Measurements from ENCODE around the gene RET. TPM values are rescaled to one million over a fixed set of nuclear protein-coding genes. Genes with fewer than 3 reads are reported as not detected.
"Not testable (repeated sequence)": the region's sequence is repeated elsewhere in the genome, so short reads cannot be mapped to it uniquely, and the experiment has no call there.

RET gene
- total RNA-seq, 4 donors from 2014 or later, result 0.79 to 1.3 (median 0.96) TPM

- ATAC-seq (ENCODE audit: low FRiP score), result no peak
- no peak for DNase-seq (ENCODE audit: low spot score)
- TF ChIP-seq, protein P1, sequence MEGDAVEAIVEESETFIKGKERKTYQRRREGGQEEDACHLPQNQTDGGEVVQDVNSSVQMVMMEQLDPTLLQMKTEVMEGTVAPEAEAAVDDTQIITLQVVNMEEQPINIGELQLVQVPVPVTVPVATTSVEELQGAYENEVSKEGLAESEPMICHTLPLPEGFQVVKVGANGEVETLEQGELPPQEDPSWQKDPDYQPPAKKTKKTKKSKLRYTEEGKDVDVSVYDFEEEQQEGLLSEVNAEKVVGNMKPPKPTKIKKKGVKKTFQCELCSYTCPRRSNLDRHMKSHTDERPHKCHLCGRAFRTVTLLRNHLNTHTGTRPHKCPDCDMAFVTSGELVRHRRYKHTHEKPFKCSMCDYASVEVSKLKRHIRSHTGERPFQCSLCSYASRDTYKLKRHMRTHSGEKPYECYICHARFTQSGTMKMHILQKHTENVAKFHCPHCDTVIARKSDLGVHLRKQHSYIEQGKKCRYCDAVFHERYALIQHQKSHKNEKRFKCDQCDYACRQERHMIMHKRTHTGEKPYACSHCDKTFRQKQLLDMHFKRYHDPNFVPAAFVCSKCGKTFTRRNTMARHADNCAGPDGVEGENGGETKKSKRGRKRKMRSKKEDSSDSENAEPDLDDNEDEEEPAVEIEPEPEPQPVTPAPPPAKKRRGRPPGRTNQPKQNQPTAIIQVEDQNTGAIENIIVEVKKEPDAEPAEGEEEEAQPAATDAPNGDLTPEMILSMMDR (IDR thresholded peaks at IDR 0.05), result no peak
Measured at GRCh38 chr10:43094085-43094484, 17.2 kb downstream of the RET start.

GRCh38 chr10:43099339-43099738 is 22.5 kb downstream of the RET start:
- DNase-seq (ENCODE audit: low spot score); ATAC-seq (ENCODE audit: low FRiP score): not testable (repeated sequence)

GRCh38 chr10:43099928-43100327 is 23.1 kb downstream of the RET start:
- ATAC-seq (ENCODE audit: low FRiP score), result no peak
- TF ChIP-seq, protein P1 (IDR thresholded peaks at IDR 0.05), result no peak

GRCh38 chr10:43100366-43100765 is 23.5 kb downstream of the RET start:
- TF ChIP-seq, protein P1 (IDR thresholded peaks at IDR 0.05), result no peak
- no peak for ATAC-seq (ENCODE audit: low FRiP score)
- DNase-seq (ENCODE audit: low spot score), result no peak

More at GRCh38 chr10:43099928-43100327, 23.1 kb downstream of the RET start:
- DNase-seq (ENCODE audit: low spot score), result no peak

GRCh38 chr10:43102063-43102828 is 25.4 kb downstream of the RET start:
- DNase-seq (ENCODE audit: low spot score), result no peak
- TF ChIP-seq, protein P1 (IDR thresholded peaks at IDR 0.05), result no peak
- no peak for ATAC-seq (ENCODE audit: low FRiP score)

- TF ChIP-seq, protein P1 (IDR thresholded peaks at IDR 0.05), result peak in 2 of 3 donors; percentile 95 to 97
- DNase-seq (ENCODE audit: low spot score) (peak; percentile 52), ATAC-seq (ENCODE audit: low FRiP score) (peak; percentile 93)
Measured at GRCh38 chr10:43105102-43105955, 28.5 kb downstream of the RET start.

DNA sequence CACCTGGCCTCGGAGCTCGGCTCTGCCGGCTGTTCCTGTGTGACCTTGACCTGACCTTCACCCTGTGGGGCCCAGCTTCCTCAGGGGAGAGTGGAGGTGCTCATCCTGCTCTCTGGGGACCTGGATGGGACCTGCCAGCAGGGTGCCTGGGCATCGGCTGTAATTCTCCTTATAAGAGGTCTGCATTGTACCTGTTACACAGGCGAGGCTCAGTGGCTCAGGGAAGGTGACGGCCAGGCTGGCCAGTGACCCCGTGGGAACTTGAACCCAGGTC is 29.0 kb downstream of the RET start:
- ATAC-seq (ENCODE audit: low FRiP score) (no peak), DNase-seq (ENCODE audit: low spot score) (no peak)
- TF ChIP-seq, protein P1 (IDR thresholded peaks at IDR 0.05), result no peak
